Stimulated activated CD4-positive, alpha-beta T cell treated with anti-CD3 and anti-CD28 coated beads, Interleukin-4, amount 100 ng/mL, for 24 hours (primary cell): Measurements from ENCODE around the gene GRIP2.
A peak's percentile ranks its signal among the peaks of the same experiment; 100 is the strongest.
"Not testable (repeated sequence)": the region's sequence is repeated elsewhere in the genome, so short reads cannot be mapped to it uniquely, and the experiment has no call there.

Experiments used
- DNase-seq: peaks from one replicate; pipeline ENCODE4 v3.0.0-alpha.2; 2020

GRIP2 gene

DNA sequence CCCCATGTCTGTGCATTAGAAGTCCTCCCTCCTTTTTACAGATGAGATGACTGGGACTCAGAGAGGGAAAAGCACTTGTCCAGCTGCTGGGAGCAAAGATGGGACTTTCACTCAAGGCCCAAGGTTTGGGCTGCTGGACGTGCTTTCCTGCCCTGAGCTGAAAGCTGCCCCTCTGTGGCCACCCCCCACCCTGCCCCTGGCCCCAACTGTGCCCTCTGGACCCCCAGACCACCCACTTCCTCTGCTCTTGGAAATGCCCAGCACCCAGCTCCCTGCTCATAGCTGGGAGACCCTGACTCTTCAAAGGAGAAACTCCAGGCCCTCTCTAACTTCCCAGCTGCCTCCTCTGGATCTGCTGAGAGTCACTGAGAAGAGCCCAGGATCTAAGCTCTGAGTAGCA lies 20.7 kb downstream of the GRIP2 start:
- no peak for DNase-seq

DNA sequence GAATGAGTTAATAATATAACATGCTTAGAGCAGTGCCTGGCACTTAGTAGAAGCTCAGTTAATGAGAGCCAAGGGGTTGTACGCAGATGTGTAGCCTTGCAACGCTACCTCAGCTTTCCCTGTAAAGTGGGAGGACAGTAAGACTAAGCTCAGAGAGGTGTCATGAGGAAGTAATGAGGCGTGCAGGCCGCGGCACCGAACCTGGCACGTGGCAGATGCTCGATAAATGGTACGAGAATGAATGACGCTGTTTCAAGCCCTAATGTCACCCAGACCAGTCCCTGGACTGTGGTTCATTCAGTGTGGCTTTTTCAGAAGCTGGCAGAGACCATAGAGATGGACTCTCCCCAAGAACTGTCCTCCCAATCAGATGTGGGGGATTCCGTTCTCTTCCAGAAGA lies 21.2 kb downstream of the GRIP2 start:
- DNase-seq = no peak

DNA sequence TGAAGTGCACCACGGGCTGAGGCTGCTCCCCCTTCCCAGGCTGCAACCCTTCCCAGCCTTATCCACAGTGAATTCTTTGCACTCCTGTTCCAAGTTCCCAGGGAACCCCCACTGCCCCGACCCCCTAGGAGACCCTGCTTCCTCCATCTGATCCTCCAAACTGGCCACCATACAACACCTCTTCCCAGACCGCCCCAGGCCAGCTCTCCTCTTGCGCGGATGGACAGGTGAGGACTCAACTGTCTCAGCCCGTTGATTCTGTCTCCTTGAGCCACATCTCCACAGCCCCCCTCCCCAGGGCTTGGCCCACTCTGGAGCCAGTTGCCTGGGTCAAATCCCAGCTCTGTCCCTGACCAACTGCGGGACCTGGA lies 21.7 kb downstream of the GRIP2 start:
- no peak for DNase-seq

DNA sequence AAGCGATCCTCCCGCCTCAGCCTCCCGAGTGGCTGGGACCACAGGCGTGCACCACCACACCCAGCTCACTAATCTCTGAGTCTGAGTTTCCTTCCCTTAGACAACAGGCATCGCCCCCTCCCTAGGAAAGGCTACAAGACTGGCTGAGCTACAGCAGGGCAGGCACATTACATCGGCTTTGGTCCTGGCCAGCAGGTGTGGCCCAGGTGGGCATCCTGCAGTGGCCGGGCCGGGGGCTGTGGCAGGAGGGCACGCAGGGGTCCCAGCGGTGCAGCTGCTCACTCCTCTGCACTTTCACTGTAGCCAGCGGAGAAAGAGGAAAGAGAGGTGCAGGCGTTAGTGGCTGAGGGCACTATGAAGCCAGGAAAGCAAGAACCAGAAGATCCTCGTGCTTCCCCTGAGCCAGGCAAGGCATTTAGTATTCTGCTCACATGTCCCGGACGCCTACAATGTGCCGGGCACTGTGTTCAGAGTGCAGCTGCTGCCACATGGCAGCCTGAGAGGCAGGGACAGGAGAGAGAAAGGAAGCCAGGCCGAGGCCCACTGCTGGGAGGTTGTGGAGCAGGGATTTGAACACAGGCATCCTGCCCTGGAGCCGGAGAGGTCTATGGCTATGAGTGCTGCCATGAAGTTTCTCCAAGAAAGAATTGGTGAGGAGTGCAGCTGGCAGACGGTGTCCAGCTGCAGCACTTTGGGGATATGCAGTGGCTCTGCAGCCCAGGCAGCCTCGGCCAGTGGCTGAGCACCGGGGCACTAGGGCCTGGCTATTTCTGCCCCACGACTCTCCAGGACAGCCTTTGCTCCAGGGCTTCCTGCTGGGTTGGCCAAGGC lies 22.3 kb downstream of the GRIP2 start:
- no peak for DNase-seq

DNA sequence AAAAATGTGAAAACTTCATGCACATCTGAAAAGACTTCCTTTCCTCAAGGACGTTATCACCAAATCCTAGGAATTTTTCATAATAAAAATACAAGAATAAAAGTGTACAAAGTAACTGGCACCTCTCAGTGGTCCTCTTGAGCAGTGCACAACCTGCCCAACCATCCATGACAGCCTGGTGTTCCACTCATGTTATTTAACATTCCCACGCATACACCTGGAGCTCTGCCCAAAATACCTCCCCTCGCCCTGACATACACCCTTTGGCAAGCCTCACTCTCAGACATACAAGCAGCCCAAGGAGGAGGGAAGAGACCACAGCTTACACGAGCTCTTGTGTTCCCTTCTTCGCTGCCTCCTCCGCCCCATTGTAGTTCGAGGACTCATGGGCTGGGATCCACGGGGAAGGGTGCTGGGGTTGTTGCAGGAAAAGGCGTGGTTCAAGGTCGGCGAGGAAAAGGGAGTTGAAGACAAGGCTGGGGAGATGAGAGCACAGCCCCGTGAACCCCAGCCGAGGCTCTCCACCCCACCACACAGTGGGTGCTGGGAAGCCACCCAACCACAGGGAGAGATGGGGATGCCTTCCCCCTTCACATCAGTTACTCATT lies 23.3 kb downstream of the GRIP2 start:
- no peak for DNase-seq

DNA sequence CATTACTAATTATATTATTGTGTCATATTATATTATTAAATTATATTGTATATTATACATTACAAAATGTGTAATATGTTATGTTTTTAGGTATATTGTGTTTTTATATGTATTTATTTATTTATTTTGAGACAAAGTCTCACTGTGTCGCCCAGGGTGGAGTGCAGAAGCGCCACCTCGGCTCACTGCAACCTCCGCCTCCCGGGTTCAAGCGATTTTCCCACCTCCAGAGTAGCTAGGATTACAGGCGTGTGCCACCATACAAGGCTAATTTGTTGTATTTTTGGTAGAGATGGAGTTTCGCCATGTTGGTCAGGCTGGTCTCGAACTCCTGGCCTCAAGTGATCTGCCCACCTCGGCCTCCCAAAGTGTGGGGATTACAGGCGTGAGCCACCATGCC lies 24.6 kb downstream of the GRIP2 start:
- not testable (repeated sequence) for DNase-seq

DNA sequence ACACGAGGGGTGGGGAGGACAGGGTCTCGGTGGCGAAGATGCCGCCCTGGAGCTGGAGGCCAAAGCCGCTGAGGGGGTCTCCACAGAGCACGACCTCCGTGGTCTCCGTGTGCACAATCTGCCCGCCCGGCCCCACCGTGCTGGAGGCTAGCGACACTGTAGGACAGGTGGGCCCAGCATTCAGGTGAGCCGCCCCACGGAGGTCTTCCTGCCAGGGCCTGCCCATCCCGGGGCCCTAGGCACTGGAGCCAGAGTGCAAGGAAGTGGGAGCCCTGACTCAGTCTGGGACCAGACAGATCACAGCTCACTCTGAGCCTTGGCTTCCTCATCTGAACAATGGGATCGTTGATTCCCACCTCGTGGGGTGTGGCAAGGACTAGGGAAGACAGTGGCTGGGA lies 25.8 kb downstream of the GRIP2 start:
- no peak for DNase-seq

DNA sequence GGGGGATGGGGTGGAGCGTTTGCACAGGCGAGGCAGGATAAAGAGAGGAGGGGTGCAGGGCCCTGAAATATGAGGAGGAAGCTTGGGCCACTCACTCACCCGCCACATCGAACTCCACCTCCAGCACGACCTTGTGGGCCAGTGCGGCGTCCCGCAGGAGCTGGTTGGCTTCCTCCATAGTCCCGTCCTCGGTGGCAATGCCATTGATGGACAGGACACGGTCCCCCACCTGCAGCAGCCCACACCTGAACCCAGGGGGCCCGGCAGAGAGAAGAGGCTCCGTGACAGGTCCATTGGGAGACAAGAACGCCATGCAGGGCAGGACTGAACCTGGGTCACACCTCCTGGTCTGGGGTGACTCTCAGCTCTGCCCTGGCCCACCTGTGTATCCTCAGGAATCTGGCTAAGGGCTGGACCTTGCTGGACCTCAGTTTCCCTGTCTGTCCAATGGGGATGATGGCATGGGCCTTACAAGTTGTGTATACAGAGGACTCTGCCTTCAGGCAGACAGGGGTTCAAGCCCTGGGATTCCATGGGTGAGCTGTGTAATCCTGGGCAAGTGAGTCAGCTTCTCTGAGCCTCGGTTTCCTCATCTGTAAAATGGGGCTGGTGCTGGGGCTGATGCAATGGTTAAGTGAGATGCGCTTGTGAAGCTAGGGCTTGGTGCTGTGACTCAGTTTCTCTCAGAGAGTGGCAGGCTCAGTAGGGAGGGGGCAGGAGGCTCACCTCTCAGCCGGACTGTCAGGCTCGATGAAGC lies 26.4 kb downstream of the GRIP2 start:
- no peak for DNase-seq

DNA sequence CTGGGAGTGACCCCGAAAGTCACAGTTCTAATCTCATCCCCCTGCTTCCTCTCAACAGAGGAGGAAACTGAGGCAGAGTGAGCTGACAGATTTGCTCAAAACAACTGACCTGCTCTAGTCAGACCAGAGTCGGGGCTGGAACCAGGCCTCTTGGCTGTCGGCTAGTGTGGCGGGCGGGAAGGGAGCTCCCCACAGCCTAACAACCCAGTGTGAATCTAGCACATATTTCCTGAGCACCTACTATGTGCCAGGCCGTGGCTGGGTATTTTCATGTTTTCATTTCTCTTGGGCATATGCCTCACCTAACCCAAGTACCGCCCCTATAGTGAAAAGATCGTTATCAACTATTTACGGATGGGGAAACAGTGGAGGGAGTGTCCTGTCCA lies 27.2 kb downstream of the GRIP2 start:
- no peak for DNase-seq

DNA sequence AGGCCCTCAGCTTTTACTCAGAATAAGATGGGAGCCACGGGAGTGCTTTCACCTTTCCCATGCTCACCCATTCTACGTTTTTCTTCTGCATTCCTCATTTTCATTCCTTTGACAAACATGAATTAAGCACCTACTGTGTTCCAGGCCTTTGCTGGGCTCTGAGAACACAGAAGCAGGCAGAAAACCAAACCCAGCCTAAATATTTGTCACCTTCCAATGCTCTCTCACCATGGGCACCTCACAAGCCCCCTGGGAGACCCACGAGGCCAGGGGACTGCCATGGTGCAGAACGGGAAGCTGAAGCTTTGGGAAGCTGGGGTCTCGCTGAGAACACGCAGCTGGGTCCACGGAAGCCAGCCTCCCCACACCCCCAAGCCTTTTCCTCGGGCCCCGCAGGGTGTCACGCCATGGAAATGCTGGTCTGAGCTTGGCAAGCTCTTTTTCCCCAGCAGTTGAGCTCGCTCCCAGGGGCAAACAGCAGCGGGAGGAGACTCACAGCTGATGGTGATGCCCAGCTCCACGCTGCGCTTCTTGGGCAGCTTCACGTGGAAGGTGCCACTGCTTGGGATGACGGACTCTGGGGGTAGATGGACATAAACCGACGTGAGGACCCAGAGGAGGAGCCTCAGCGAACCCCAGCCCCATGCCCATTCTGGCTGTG lies 27.7 kb downstream of the GRIP2 start:
- DNase-seq = no peak

DNA sequence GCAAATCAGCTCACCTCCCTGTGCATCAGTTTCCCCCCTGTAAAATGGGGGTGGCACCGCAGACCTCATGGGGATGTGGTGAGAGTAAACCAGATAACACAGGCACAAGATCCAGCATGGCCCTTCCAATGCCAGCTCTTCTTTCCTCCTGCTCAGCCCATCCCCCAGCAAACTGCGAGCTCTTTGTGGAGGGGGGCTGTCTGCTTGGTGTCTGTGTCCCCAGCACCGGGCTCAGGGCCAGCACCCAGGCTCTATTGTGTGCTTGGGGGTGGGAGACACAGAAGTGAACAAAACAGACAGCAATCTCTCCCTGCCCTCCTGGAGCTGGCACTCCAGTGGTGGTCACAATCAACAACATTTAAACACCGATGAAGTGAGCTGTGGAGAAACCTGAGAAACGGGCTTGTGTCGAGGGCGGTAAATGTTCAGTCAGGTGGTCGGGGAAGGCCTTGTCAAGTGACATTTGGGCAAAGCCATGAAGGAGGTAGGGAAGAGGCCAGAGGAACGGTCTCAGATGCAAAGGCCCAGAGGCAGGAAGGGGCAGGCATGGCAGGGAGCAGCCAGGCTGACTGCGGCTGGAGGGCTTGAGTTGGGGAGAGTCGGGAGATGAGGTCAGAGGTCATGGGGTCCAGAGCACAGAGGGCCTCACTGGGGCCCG lies 28.4 kb downstream of the GRIP2 start:
- no peak for DNase-seq

DNA sequence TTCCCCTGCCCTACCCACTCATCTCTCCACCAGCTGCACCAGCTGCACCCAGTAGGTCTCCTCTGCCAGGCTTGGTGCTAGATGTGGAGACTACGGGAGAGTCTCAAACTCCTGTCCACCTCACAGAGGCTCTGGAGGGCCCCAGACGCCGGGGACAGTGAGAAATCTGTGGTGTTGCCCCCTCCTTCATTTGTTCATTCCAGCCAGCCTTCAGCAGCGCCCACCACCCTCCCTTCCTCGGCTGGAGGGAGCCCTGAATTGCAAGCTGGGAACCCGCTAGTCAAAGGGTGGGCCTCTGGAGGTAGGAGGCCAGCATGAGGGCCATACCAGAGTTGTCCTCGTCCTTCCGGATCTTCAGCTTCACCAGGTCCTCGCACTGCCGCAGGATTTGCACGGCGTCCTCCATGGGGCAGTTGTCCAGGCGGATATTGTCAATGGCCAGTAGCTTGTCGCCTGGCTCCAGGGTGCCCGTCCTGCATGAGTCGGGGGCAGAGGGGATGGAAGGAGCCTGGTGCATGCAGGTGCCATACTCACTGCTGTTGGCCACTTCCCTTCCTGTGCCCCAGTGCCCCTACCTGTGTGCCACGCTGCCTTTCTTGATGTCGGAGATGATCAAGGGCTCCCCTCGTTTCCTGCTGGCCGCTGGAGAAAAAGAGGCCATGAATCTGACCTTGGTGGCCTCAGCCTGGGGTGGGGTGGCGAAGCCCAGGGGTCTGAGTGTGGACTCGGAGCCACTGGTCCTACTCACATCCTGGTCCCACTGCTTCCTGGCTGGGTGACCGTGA lies 29.1 kb downstream of the GRIP2 start:
- no peak for DNase-seq

DNA sequence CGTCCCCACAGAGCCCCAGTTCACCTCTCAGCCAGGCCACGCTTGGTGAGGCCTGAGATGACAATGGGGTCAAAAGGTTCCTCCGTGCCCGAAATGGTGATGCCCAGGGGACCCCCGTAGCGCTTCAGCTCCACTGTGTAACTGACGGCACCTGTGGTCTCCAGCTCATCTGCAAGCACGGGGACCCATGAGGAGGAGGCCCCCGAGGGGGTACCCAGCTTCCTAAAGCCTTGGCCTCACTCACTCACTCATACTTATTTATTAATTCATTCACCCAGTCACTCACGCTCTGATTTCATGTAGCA lies 30.4 kb downstream of the GRIP2 start:
- no peak for DNase-seq

DNA sequence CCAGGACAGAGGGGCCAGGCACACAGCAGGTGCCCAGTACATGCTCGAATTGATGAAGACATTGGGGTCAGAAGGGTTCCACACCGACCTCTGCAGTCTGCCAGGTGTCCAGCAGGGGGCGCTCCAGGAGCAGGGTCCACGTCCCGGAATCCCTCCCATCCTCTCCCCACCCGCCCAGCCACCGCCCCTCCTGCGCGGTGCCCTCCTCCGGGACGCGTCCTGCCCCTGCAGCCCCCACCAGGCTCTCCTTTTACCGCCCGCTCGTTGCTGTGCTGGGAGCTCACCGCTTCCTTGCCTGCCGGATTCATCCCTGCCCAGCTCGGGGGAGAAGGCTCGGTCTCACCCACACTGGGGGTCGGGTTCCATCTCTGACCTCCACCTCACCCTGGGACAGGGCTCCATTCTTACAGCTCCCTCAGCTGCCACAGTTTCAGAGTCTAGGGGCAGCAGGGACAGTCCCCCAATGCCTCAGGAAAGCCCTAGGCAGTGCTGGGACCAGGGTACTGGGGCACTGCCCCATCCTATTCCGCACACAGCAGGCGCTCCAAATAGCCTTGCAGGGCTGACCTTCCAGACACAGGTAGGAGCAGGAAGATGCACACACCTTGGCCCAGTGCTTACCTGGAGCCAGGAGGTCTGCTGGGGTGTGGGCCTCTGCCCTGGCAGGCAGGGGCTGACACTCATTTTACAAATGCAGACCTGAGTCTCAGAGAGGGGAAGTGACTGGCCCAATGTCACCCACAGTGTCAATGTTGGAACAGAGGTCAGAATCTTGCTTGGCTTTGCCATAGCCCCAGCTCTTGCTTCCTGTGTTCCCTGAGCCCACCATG lies 31.0 kb downstream of the GRIP2 start:
- DNase-seq = peak; percentile 78

DNA sequence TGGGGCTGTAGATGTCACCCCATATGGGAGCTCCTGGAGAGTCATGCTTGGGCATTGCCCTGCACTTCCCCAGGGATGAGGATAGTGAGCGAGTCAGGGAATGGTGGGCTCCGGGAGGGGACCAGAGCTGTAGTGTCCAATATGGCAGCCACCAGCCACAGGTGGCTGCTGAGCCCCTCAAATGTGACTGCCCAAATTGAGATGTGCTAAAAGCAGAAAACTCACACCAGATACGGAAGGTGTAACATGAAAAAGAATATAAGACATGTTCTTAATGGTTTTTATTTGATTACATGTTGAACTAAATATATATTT lies 31.7 kb downstream of the GRIP2 start:
- no peak for DNase-seq

DNA sequence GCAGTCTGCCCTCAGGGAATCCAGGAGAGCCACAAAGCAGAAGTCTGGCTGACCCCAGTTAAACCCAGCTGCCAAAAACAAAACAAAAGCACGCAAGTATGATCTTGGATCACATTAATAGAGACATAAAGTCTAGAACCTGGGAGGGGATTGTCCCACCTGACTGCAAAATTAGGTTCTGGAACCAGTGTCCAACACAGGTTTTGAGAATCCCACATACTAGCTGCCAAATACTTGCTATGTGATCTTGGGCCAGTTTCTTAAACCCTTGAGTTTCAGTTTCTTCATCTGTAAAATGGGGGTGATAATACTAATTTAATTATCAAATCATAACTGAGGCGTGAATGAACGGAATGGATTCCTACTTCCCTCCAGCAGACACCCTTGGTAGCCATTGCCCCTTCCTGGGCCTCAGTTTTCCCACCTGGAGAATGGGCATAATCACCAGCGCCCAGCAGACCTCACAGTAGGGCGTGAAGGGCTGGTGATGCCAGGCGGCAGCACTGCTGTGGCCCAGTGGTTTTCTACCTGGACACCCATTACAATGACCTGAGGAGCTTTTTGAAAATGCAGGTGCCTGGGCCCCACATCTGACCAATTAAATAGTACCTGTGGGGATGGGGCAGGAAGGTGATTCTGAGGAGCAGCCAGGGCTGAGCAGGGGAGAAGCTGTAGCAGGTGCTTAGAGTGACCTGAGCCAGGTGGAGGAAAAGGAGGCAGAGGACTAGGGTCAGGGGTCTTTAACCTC lies 32.2 kb downstream of the GRIP2 start:
- no peak for DNase-seq

DNA sequence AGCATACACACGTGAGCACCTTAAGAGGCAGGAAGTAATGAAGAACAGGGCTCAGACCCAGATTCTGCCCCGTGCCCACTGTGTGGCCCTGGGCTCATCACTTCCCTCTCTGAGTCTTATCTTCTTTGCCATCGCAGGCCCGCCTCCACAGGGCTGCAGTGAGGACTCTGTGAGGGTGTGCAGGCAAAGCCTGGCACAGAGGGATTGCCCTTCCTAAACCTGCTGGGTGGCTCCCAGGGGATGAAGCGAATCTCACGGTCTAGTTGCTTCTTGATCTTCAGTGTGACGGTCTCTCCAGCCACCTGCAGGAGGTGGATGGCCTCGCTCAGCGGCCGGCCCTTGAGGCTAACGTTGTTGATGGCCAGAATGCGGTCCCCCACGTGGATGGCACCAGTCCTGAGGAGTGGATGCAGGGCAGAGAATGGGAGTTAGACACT lies 32.8 kb downstream of the GRIP2 start:
- DNase-seq = no peak

DNA sequence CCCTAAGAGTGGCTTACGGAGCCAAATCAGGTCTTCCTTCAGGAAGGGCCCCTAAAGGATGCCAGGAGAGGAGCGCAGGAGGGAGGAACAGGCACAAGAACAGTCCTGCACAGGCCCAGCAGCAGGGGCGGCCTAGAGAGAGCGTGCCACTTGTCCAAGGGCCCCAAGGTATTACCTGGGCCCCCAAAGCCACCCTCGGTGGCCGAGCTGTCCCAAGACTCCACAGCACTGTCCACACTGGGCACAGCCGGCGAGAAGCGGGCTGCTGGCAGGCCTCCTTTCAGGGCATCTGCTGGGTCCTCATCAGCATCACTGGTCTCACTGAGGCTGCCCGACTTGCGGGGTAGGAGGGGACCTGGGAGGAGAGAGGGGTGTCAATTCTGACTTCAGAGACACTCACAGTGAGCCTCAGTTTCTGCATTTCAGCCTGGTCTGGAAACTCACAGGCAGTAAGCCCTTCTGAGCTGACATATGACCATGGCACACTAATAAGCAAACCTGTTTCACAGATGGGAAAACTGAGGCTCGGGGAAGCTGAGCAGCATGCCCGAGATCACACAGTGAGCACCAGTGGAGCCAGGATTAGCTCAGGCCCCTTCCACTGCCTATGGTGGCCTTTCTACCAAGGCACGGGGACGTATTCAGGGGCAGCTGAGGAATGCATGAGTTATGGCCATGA lies 33.4 kb downstream of the GRIP2 start:
- no peak for DNase-seq

DNA sequence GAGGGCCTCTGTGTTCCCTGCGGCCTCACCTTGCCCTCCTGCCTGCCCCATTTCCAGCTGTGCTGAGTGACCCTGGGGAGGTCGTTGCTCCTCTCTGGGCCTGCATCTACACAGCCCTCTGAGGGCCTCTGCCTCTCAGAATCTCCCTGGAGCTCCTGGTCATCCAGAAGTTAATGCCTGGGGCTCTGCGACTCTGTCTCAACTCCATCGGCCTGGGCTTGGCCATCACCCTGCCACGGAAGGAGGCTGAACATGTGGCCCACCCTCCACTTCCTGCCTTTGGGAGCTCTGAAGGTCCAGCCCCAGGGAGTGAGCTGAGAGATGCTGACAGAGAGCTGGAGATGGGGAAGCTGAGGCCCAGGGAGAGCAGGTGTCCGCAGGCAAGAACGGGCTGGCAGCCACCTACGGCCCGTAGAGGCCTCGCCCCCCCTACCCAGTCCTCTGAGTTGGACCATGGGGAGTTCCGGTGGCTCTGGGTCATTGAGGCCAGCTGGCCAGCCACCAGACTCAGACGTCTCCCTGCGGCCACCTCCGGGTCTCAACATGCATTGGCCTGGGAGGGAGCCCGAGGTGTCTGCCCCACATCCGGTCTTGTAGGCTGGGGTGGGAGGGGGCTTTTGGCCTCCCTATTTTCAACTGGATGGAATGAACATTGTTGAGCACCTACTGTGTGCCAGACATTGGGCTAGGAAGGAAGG lies 34.2 kb downstream of the GRIP2 start:
- no peak for DNase-seq
